ENCODE measurements around the gene IQGAP1.

The IQGAP1 gene

DNA sequence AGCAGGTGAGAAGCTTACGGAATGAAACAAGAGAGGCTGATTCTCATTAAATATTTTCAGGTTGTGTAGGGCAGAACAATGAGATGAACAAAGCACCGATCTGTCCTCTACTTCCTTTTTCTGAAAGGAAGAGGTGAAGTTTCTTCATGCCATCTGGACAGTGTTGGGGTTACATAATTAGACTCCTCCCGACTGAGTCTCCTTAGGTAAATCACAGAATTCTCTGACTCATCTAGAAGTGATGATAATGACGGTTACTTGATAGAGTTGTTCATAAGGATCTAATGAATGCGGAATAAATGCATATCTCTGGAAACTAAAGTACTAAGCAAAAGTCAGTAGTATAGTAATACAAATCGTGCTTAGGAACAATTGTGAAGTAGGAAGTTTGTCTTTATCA is 162.9 kb downstream of the IQGAP1 start:
- TF ChIP-seq, protein P1, sequence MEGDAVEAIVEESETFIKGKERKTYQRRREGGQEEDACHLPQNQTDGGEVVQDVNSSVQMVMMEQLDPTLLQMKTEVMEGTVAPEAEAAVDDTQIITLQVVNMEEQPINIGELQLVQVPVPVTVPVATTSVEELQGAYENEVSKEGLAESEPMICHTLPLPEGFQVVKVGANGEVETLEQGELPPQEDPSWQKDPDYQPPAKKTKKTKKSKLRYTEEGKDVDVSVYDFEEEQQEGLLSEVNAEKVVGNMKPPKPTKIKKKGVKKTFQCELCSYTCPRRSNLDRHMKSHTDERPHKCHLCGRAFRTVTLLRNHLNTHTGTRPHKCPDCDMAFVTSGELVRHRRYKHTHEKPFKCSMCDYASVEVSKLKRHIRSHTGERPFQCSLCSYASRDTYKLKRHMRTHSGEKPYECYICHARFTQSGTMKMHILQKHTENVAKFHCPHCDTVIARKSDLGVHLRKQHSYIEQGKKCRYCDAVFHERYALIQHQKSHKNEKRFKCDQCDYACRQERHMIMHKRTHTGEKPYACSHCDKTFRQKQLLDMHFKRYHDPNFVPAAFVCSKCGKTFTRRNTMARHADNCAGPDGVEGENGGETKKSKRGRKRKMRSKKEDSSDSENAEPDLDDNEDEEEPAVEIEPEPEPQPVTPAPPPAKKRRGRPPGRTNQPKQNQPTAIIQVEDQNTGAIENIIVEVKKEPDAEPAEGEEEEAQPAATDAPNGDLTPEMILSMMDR (IDR thresholded peaks at IDR 0.05), result no peak
- no peak for DNase-seq (ENCODE audit: low spot score)
- peak overlapping the region in 1 of 2 donors; percentile 25 for H3K27ac ChIP-seq
- H3K4me3 ChIP-seq, result no peak overlapping the region
